Thyroid gland (tissue), 4 donors: ENCODE data around the gene BANP. TPM values are rescaled to one million over a fixed set of nuclear protein-coding genes. Genes with fewer than 3 reads are reported as not detected.

ENCODE experiments used
- DNase-seq, 2 donors: peaks; one replicate each; pipeline ENCODE4 v3.0.0-alpha.2; 2019
- H3K27ac ChIP-seq, 3 donors: fragments of 200-600 bp; sonication (generic); 1 replicate in 2 of 3; 2 replicates in 1 of 3; pipeline ENCODE4 v1.5.1; 2016 to 2019; ENCODE audit warnings: mild to moderate bottlenecking in 1 of 3, moderate library complexity in 1 of 3
- H3K27me3 ChIP-seq: fragments of 200-600 bp; sonication (generic); one replicate; pipeline ENCODE4 v1.5.1; 2019
- H3K36me3 ChIP-seq, 2 donors: fragments of 200-600 bp; sonication (generic); one replicate each; pipeline ENCODE4 v1.5.1; 2016 to 2019
- H3K4me1 ChIP-seq, 2 donors: fragments of 200-600 bp; sonication (generic); one replicate each; pipeline ENCODE4 v1.5.1; 2017 to 2019
- H3K4me3 ChIP-seq, 3 donors: fragments of 200-600 bp; sonication (generic); replicated peaks in 1 of 3; 1 replicate in 2 of 3; 2 replicates in 1 of 3; pipeline ENCODE4 v1.5.1; 2016; ENCODE audit warnings: mild to moderate bottlenecking in 1 of 3
- H3K9me3 ChIP-seq: fragments of 200-600 bp; sonication (generic); one replicate; pipeline ENCODE4 v1.5.1; 2017
- CTCF ChIP-seq, 6 experiments: fragments of 200-600 bp in 3 of 6; fragments of 450-650 bp in 3 of 6; sonication (generic) in 3 of 6; IDR thresholded peaks; one replicate each; pipeline ENCODE4 v1.5.1; 2016 to 2019; ENCODE audit warnings: antibody characterized with exemption in 6 of 6, mild to moderate bottlenecking in 2 of 6, inconsistent platforms in 1 of 6, moderate library complexity in 1 of 6
- POLR2A ChIP-seq, 2 donors: fragments of 450-650 bp; IDR thresholded peaks; one replicate each; pipeline ENCODE4 v1.6.1; 2017; ENCODE audit warnings: antibody characterized with exemption in 2 of 2, mild to moderate bottlenecking in 2 of 2, moderate library complexity in 1 of 2
- WGBS, 2 donors: methylation state at CpG; one replicate each; pipeline ENCODE4 v1.1.5; 2017; 5-methylcytosine and 5-hydroxymethylcytosine counted together
- intact Hi-C: fragments of 100-400 bp; cut with DNase I; formaldehyde crosslinking; loops from one replicate; pipeline ENCODE4 v1.15.1; 2023
- total RNA-seq, 4 donors: library from RNA; depleted of rRNA; stranded (reverse); fragments of >200 nt; gene quantifications; one replicate each; pipeline ENCODE4 v1.2.3, GENCODE V29; 2016

Gene BANP
- total RNA-seq, 4 donors from 2014 or later = 22.8 to 42.7 (median 29.8) TPM

- Histone ChIP-seq H3K4me1 (peaks cover 12 to 36% of the 10 kb centered on the region in 2 donors), H3K27ac (peak overlapping the region in 1 of 3 donors; percentile 23), H3K27me3 (no peaks in the 10 kb centered on the region), H3K4me3 (no peak overlapping the region), H3K36me3 (peaks cover 0 to 6% of the 10 kb centered on the region in 2 donors), H3K9me3 (no peaks in the 10 kb centered on the region)
- 79 to 80% methylated on average over 4 to 13 of the region's 15 CpGs for WGBS, 2 donors
- TF ChIP-seq CTCF (IDR thresholded peaks at IDR 0.05) (no peak), POLR2A (IDR thresholded peaks at IDR 0.05) (no peak)
- intact Hi-C loops = no loop called here
- no peak for DNase-seq
Measured at GRCh38 chr16:87954826-87955225, 3.6 kb downstream of the BANP start.

- 89 to 91% methylated on average over 18 of the region's 18 CpGs for WGBS, 2 donors
Measured at GRCh38 chr16:87955302-87956097, 4.3 kb downstream of the BANP start.

GRCh38 chr16:87956098-87956364, 4.8 kb downstream of the BANP start:
- intact Hi-C loops = no loop called here
- Histone ChIP-seq H3K4me3 (no peak overlapping the region), H3K27ac (no peak overlapping the region), H3K4me1 (peaks cover 12 to 33% of the 10 kb centered on the region in 2 donors), H3K27me3 (no peaks in the 10 kb centered on the region), H3K36me3 (peaks cover 0 to 6% of the 10 kb centered on the region in 2 donors), H3K9me3 (no peaks in the 10 kb centered on the region)
- TF ChIP-seq POLR2A (IDR thresholded peaks at IDR 0.05) (no peak), CTCF (IDR thresholded peaks at IDR 0.05) (no peak)
- WGBS, 2 donors = 68 to 78% methylated on average over 3 of the region's 3 CpGs
- no peak for DNase-seq

More at GRCh38 chr16:87955302-87956097, 4.3 kb downstream of the BANP start:
- Histone ChIP-seq H3K9me3 (no peaks in the 10 kb centered on the region), H3K4me3 (no peak overlapping the region), H3K27ac (no peak overlapping the region), H3K36me3 (peaks cover 0 to 6% of the 10 kb centered on the region in 2 donors), H3K27me3 (no peaks in the 10 kb centered on the region), H3K4me1 (peaks cover 12 to 33% of the 10 kb centered on the region in 2 donors)
- no peak for TF ChIP-seq CTCF (IDR thresholded peaks at IDR 0.05)
- TF ChIP-seq POLR2A (IDR thresholded peaks at IDR 0.05) = no peak
- intact Hi-C loops = no loop called here
- no peak for DNase-seq

GRCh38 chr16:87956365-87957231, 5.4 kb downstream of the BANP start:
- no peaks in the 10 kb centered on the region for H3K27me3 ChIP-seq
- no peak overlapping the region for H3K4me3 ChIP-seq
- DNase-seq = no peak
- H3K4me1 ChIP-seq = peaks cover 12 to 33% of the 10 kb centered on the region in 2 donors
- intact Hi-C loops = no loop called here
- no peaks in the 10 kb centered on the region for H3K9me3 ChIP-seq
- peaks cover 0 to 6% of the 10 kb centered on the region in 2 donors for H3K36me3 ChIP-seq
- 57% methylated on average over 25 to 30 of the region's 30 CpGs for WGBS, 2 donors
- TF ChIP-seq CTCF (IDR thresholded peaks at IDR 0.05) (no peak), POLR2A (IDR thresholded peaks at IDR 0.05) (no peak)
- no peak overlapping the region for H3K27ac ChIP-seq
